GM23338 (cell line): ENCODE measurements around the gene WNT8B. TPM values are rescaled to one million over a fixed set of nuclear protein-coding genes. Genes with fewer than 3 reads are reported as not detected.

Experiments
- ATAC-seq: fragments of 200-7000 bp; cut with Tn5 transposase; 3 replicates; pipeline ENCODE4 v1.9.1; 2020
- DNase-seq: peaks from one replicate; pipeline ENCODE4 v3.0.0-alpha.2; 2015; ENCODE audit warnings: low spot score
- H2AFZ ChIP-seq: fragments of 200-600 bp; sonication (generic); 2 replicates; pipeline ENCODE4 v1.8.0; 2016; ENCODE audit warnings: antibody characterized with exemption, mild to moderate bottlenecking, moderate library complexity
- H3F3A ChIP-seq: fragments of 200-600 bp; sonication (generic); replicated peaks from 2 replicates; pipeline ENCODE4 v1.8.0; 2017; ENCODE audit warnings: antibody characterized with exemption, mixed run types, low read depth
- H3K27ac ChIP-seq: fragments of 200-600 bp; sonication (generic); 2 replicates; pipeline ENCODE4 v1.6.1; 2016; ENCODE audit warnings: low read depth
- H3K27me3 ChIP-seq: fragments of 200-600 bp; sonication (generic); 2 replicates; pipeline ENCODE4 v1.8.0; 2016; ENCODE audit warnings: mild to moderate bottlenecking, mixed run types, moderate library complexity; ENCODE audit not compliant: insufficient read depth
- H3K36me3 ChIP-seq: fragments of 200-600 bp; sonication (generic); 2 replicates; pipeline ENCODE4 v1.8.0; 2016; ENCODE audit warnings: mild to moderate bottlenecking; ENCODE audit not compliant: insufficient read depth
- H3K4me1 ChIP-seq: fragments of 200-600 bp; sonication (generic); 2 replicates; pipeline ENCODE4 v1.8.0; 2016; ENCODE audit warnings: mild to moderate bottlenecking, moderate library complexity; ENCODE audit not compliant: insufficient read depth
- H3K4me2 ChIP-seq: fragments of 200-600 bp; sonication (generic); 2 replicates; pipeline ENCODE4 v1.7.1; 2017; ENCODE audit warnings: mixed run types
- H3K4me3 ChIP-seq: fragments of 200-600 bp; sonication (generic); 2 replicates; pipeline ENCODE4 v1.6.1; 2016; ENCODE audit warnings: mixed run types
- H3K79me2 ChIP-seq: fragments of 200-600 bp; sonication (generic); replicated peaks from 2 replicates; pipeline ENCODE4 v1.8.0; 2017; ENCODE audit warnings: mild to moderate bottlenecking; ENCODE audit not compliant: insufficient read depth
- H3K9me2 ChIP-seq: fragments of 200-600 bp; sonication (generic); 2 replicates; pipeline ENCODE4 v1.8.0; 2017; ENCODE audit not compliant: insufficient read depth
- H4K20me1 ChIP-seq: fragments of 200-600 bp; sonication (generic); replicated peaks from 2 replicates; pipeline ENCODE4 v1.8.0; 2017; ENCODE audit warnings: mild to moderate bottlenecking; ENCODE audit not compliant: insufficient read depth
- H3K27ac Mint-ChIP-seq: 2 replicates; pipeline ENCODE4 v1.8.0; 2020; ENCODE audit warnings: inconsistent platforms, mild to moderate bottlenecking, moderate library complexity, mixed read lengths
- H3K27me3 Mint-ChIP-seq: 3 replicates; pipeline ENCODE4 v1.8.0; 2022; ENCODE audit warnings: low read depth, mild to moderate bottlenecking, moderate library complexity, mixed read lengths, inconsistent platforms; ENCODE audit not compliant: insufficient read depth, poor library complexity
- H3K36me3 Mint-ChIP-seq: 3 replicates; pipeline ENCODE4 v1.8.0; 2021; ENCODE audit warnings: low read depth, mild to moderate bottlenecking, inconsistent platforms, moderate library complexity, mixed read lengths
- H3K4me1 Mint-ChIP-seq: 3 replicates; pipeline ENCODE4 v1.8.0; 2020; ENCODE audit warnings: mild to moderate bottlenecking, inconsistent platforms, mixed read lengths
- H3K4me3 Mint-ChIP-seq: 3 replicates; pipeline ENCODE4 v1.8.0; 2021; ENCODE audit warnings: moderate library complexity, mild to moderate bottlenecking, inconsistent platforms, mixed read lengths
- H3K9me3 Mint-ChIP-seq: 3 replicates; pipeline ENCODE4 v1.8.0; 2020; ENCODE audit warnings: moderate library complexity, mild to moderate bottlenecking, inconsistent platforms, mixed read lengths
- CTCF ChIP-seq, 2 experiments: fragments of 200-600 bp in 1 of 2; sonication (generic) in 1 of 2; conservative IDR thresholded peaks; 2 replicates each; pipeline versions ENCODE4 v1.5.1 to v1.6.1; 2016 to 2017; ENCODE audit warnings: antibody characterized with exemption in 2 of 2, low read depth in 2 of 2, mild to moderate bottlenecking in 2 of 2, moderate library complexity in 1 of 2
- ETS1 ChIP-seq: IDR thresholded peaks from 2 replicates; pipeline ENCODE4 v1.6.1; 2016; ENCODE audit warnings: antibody characterized with exemption
- EZH2phosphoT487 ChIP-seq: fragments of 200-600 bp; sonication (generic); IDR thresholded peaks from one replicate; pipeline ENCODE4 v1.8.1; 2018; ENCODE audit warnings: antibody characterized with exemption; ENCODE audit not compliant: unreplicated experiment
- JUNB ChIP-seq: IDR thresholded peaks from one replicate; pipeline ENCODE4 v1.6.1; 2016; ENCODE audit warnings: antibody characterized with exemption; ENCODE audit not compliant: unreplicated experiment
- NANOG ChIP-seq: IDR thresholded peaks from 2 replicates; pipeline ENCODE4 v1.6.1; 2016; ENCODE audit warnings: antibody characterized with exemption, borderline replicate concordance
- POLR2AphosphoS5 ChIP-seq: IDR thresholded peaks from 2 replicates; pipeline ENCODE4 v1.6.1; 2016; ENCODE audit warnings: antibody characterized with exemption, low read depth
- STAT1 ChIP-seq: IDR thresholded peaks from one replicate; pipeline ENCODE4 v1.6.1; 2016; ENCODE audit warnings: antibody characterized with exemption; ENCODE audit not compliant: unreplicated experiment
- ZNF114 ChIP-seq: fragments of 250-450 bp; sonication (Bioruptor Pico); IDR thresholded peaks from 2 replicates; pipeline ENCODE4 v1.5.0; 2020; ENCODE audit warnings: mild to moderate bottlenecking, moderate library complexity
- ZNF331 ChIP-seq: fragments of 250-450 bp; sonication (Bioruptor Pico); IDR thresholded peaks from 2 replicates; pipeline ENCODE4 v1.5.0; 2020; ENCODE audit warnings: low read depth, mild to moderate bottlenecking, moderate library complexity
- ZNF462 ChIP-seq: fragments of 250-450 bp; sonication (Bioruptor Pico); IDR thresholded peaks from 2 replicates; pipeline ENCODE4 v1.5.0; 2020; ENCODE audit warnings: mild to moderate bottlenecking, moderate library complexity
- polyA plus RNA-seq: library from polyadenylated mRNA; unstranded; fragments of >200 nt; fragmentation: Nextera tagmentation; extraction: Ambion mirVana; gene quantifications from 2 replicates; pipeline ENCODE4 v1.2.1, GENCODE V29; 2016
- total RNA-seq: library from RNA; depleted of rRNA; stranded (reverse); fragments of >200 nt; shearing (Covaris generic); gene quantifications from 2 replicates; pipeline ENCODE4 v1.2.3, GENCODE V29; 2014

WNT8B gene
- total and polyA plus RNA-seq, 2 experiments from 2014 or later: 0.74 to 1.3 TPM

GRCh38 chr10:100470367-100470766 lies 7.6 kb downstream of the WNT8B start:
- Mint-ChIP-seq H3K4me1 (no peaks in the 10 kb centered on the region), H3K27me3 (peaks cover 6% of the 10 kb centered on the region), H3K9me3 (no peaks in the 10 kb centered on the region), H3K4me3 (no peak overlapping the region), H3K27ac (no peak overlapping the region), H3K36me3 (no peaks in the 10 kb centered on the region)
- Histone ChIP-seq H3F3A (no peaks in the 10 kb centered on the region), H3K27ac (no peak overlapping the region), H3K4me3 (no peak overlapping the region), H3K4me1 (no peaks in the 10 kb centered on the region), H3K4me2 (no peak overlapping the region), H3K79me2 (no peaks in the 10 kb centered on the region), H3K9me2 (no peaks in the 10 kb centered on the region), H3K27me3 (peaks cover 13% of the 10 kb centered on the region; the same call in 1 of the 2 replicates), H3K36me3 (no peaks in the 10 kb centered on the region), H4K20me1 (no peaks in the 10 kb centered on the region), H2AFZ (no peak overlapping the region)
- DNase-seq (no peak), ATAC-seq (no peak)
- TF ChIP-seq CTCF (conservative IDR thresholded peaks at IDR 0.05; ENCODE audit: low read depth in 2 of 2) (no peak), EZH2phosphoT487 (no peak)

GRCh38 chr10:100477970-100478369 lies 15.2 kb downstream of the WNT8B start:
- Histone ChIP-seq H3K27me3 (peaks cover 49% of the 10 kb centered on the region), H3K9me2 (no peaks in the 10 kb centered on the region), H3K36me3 (no peaks in the 10 kb centered on the region), H3K4me2 (no peak overlapping the region), H4K20me1 (0 out of 2 replicates have a peak, but pooled peaks cover under 1% of the 10 kb centered on the region), H3K4me1 (peaks cover 3% of the 10 kb centered on the region), H3K4me3 (no peak overlapping the region), H3K79me2 (no peaks in the 10 kb centered on the region), H2AFZ (no peak overlapping the region), H3K27ac (no peak overlapping the region), H3F3A (no peaks in the 10 kb centered on the region)
- ATAC-seq (no peak), DNase-seq (no peak)
- H3K27ac Mint-ChIP-seq: no peak overlapping the region
- H3K36me3 Mint-ChIP-seq: no peaks in the 10 kb centered on the region; the same call in 2 of the 3 replicates
- H3K9me3 Mint-ChIP-seq: no peaks in the 10 kb centered on the region; the same call in 2 of the 3 replicates
- H3K27me3 Mint-ChIP-seq: peaks cover 53% of the 10 kb centered on the region
- H3K4me3 Mint-ChIP-seq: no peak overlapping the region
- peaks cover 4% of the 10 kb centered on the region for H3K4me1 Mint-ChIP-seq
- TF ChIP-seq JUNB (no peak), ZNF114 (CRISPR knock-in tag) (no peak), EZH2phosphoT487 (no peak), POLR2AphosphoS5 (no peak), NANOG (no peak), ZNF462 (no peak), ZNF331 (CRISPR knock-in tag) (no peak), STAT1 (no peak), CTCF (conservative IDR thresholded peaks at IDR 0.05; ENCODE audit: low read depth in 2 of 2) (no peak), ETS1 (no peak)
